Aorta (tissue), 5 donors: ENCODE results near the gene ATOSB. TPM values are rescaled to one million over a fixed set of nuclear protein-coding genes. Genes with fewer than 3 reads are reported as not detected.

Source experiments
- ATAC-seq: fragments of 200-7000 bp; cut with Tn5 transposase; one replicate; pipeline ENCODE4 v1.9.1; 2022; ENCODE audit warnings: moderate library complexity; ENCODE audit not compliant: low FRiP score
- DNase-seq, 2 donors: peaks; one replicate each; pipeline ENCODE4 v3.0.0-alpha.2; 2020
- H3K27ac ChIP-seq, 2 donors: one replicate each; pipeline ENCODE4 v1.5.1; 2013; ENCODE audit warnings: low read length in 2 of 2, mild to moderate bottlenecking in 2 of 2, moderate library complexity in 2 of 2, control low read depth in 1 of 2, inconsistent platforms in 1 of 2, low read depth in 1 of 2
- H3K27me3 ChIP-seq, 2 donors: one replicate each; pipeline ENCODE4 v1.6.1; 2013; ENCODE audit warnings: control low read depth in 1 of 2, low read length in 1 of 2, mild to moderate bottlenecking in 1 of 2, moderate library complexity in 1 of 2; ENCODE audit not compliant: insufficient read depth in 2 of 2, control insufficient read depth in 1 of 2
- H3K36me3 ChIP-seq, 2 donors: one replicate each; pipeline ENCODE4 v1.6.1; 2013; ENCODE audit warnings: control low read depth in 1 of 2, low read length in 1 of 2, mild to moderate bottlenecking in 1 of 2; ENCODE audit not compliant: insufficient read depth in 2 of 2, control insufficient read depth in 1 of 2
- H3K4me1 ChIP-seq, 2 donors: one replicate each; pipeline ENCODE4 v1.6.1; 2013; ENCODE audit warnings: low read length in 2 of 2, control low read depth in 1 of 2, mild to moderate bottlenecking in 1 of 2, moderate library complexity in 1 of 2; ENCODE audit not compliant: insufficient read depth in 2 of 2, control insufficient read depth in 1 of 2
- H3K4me3 ChIP-seq, 2 donors: one replicate each; pipeline ENCODE4 v1.5.1; 2013; ENCODE audit warnings: low read length in 2 of 2, control low read depth in 1 of 2, mild to moderate bottlenecking in 1 of 2
- H3K9me3 ChIP-seq: one replicate; pipeline ENCODE4 v1.6.1; 2013; ENCODE audit warnings: mild to moderate bottlenecking, low read length; ENCODE audit not compliant: control insufficient read depth
- WGBS, 2 donors: extraction: QIAGEN DNeasy Blood & Tissue Kit; methylation state at CpG; one replicate each; pipeline ENCODE4 v1.1.7; 2013; 5-methylcytosine and 5-hydroxymethylcytosine counted together
- intact Hi-C, 2 donors: fragments of 100-400 bp; cut with DNase I; formaldehyde crosslinking; loops; one replicate each; pipeline versions ENCODE4 v1.14.2 to v1.15.0; 2022
- polyA plus RNA-seq, 2 donors: library from polyadenylated mRNA; stranded (reverse); fragments of 200-250 nt; gene quantifications; one replicate each; pipeline ENCODE4 v1.2.3, GENCODE V29; 2013
- total RNA-seq, 2 donors: library from RNA; stranded (reverse); fragmentation: NEBNext Ultra II Directional; extraction: Animal tissue kit (Norgen Biotek cat#: 25700); gene quantifications; one replicate each; pipeline ENCODE4 v1.2.1, GENCODE V29; 2021
- donor health status: healthy with polysubstance abuse.
- donor health status: Bipolar disorder and iron deficiency.
- donor health status: DM: no; HTN: no; CAD: no.
- donor health status: DM: no; HTN: no; CAD: no.
- donor health status: DM: yes; HTN: yes; CAD: no.

ATOSB gene
- total and polyA plus RNA-seq, 4 donors: 11.8 to 34.0 (median 27.5) TPM

DNA sequence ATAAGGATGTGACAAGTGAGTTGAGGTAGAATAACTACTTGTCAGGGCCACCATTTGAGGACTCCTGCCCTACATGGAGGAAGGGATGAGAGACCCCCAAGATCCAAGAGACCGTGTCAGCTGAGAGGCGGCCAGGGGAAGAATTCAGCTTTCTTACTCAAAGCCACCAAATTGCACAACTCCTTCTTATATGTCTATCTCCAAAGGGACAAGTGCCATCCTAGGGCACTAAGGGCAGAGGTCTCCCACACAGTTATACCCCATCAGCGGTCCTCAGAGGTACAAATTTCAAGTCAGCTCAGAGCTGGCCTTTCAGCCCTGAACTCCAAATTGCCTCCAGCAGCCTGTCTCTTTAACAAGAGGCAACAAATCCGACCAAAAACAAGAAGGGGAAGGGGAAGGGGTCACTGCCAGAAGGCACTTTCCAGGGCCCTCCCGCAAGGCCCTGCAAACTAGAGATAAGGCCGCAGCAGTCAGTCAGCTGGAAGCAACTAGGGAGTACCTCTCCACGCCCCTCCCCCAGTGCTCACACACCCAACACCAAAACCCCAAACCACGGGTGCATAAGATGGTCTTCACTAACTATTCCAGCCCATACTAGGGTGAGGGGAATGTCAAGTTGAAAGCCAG is 6.6 kb downstream of the ATOSB start:
- Histone ChIP-seq H3K4me3 (no peak overlapping the region), H3K27me3 (no peaks in the 10 kb centered on the region), H3K4me1 (no peaks in the 10 kb centered on the region), H3K9me3 (no peaks in the 10 kb centered on the region), H3K27ac (peak overlapping the region in 1 of 2 donors; percentile 27), H3K36me3 (peaks cover 0 to 7% of the 10 kb centered on the region in 2 donors)
- WGBS, 2 donors: 53 to 54% methylated on average over 8 of the region's 8 CpGs
- DNase-seq: no peak
- intact Hi-C loops: no loop called here
- no peak for ATAC-seq

DNA sequence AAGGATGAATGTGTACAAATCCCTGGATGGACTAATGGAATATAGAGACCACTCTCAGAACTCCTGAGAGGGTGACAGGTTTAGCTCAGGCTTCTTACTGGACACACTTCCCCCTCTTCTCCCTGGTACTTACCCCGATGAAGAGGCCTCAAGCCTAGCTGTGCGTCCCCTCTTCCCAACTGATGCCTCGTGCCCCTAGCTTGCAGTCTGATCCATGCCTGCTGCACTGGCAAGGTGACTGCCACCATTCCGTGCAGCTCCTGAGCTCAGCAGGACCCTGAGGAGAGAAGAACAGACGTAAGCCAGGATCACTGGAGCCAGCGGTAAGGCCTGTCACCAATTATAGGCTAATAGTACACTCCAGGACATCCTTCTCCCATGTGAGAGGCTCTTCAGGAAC is 7.2 kb downstream of the ATOSB start:
- DNase-seq (no peak), ATAC-seq (no peak)
- Histone ChIP-seq H3K4me1 (no peaks in the 10 kb centered on the region), H3K27ac (no peak overlapping the region), H3K9me3 (no peaks in the 10 kb centered on the region), H3K27me3 (no peaks in the 10 kb centered on the region), H3K36me3 (peaks cover 0 to 7% of the 10 kb centered on the region in 2 donors), H3K4me3 (no peak overlapping the region)
- intact Hi-C loops: no loop called here
- WGBS, 2 donors: 87% methylated on average over 6 of the region's 6 CpGs

DNA sequence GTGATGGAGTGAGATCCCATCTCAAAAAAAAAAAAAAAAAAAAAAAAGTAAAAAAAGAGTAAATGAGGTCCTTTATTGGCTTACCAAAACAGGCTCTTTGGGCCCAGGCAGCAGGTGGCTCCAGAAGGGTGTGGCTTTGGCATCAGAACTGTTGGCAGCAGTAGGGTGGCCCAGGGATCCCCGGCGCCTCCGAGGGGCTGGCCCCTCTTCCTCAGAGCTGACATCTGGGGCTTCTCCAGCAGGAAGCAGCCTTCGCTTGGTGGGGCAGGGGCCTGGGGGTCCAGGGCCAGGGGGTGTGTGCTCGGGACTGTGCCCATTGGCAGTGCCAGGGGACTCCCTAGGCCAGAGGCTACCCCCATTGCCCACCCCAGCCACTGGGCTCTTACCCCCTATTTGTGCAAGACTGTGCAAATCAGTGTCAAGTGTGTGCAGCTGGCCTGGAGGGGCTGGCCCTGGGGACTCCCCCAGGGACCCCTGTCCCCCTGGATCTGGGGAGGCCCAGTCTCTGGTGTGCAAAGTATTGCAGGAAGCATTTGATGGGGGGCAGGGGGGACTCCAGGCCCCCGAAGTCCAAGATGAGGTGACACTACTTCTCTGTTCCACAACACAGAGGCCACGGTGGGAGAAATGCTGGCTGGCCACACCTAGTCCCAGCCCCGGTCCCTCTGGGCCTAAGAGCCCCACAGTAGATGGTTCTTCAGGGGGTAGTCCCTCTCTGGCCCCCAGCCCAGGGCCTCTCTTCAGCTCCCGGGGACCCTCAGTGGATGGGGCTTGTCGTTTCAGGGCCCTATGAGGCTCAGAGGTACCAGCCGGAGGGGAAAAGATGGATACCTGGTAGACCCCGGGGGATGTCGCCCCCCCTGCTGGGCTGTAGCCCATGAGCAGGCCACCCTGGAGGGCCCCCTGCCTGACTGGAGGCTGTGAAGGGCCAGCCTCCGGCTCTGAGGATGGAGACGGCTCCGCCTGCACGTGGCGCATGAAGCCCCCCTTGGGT is 8.1 kb downstream of the ATOSB start:
- H3K36me3 ChIP-seq: peaks cover 0 to 7% of the 10 kb centered on the region in 2 donors
- intact Hi-C loops: no loop called here
- ATAC-seq (no peak), DNase-seq (no peak)
- no peaks in the 10 kb centered on the region for H3K27me3 ChIP-seq
- no peak overlapping the region for H3K27ac ChIP-seq
- H3K4me3 ChIP-seq: no peak overlapping the region
- H3K9me3 ChIP-seq: no peaks in the 10 kb centered on the region
- no peaks in the 10 kb centered on the region for H3K4me1 ChIP-seq
- WGBS, 2 donors: 69 to 78% methylated on average over 18 of the region's 18 CpGs

DNA sequence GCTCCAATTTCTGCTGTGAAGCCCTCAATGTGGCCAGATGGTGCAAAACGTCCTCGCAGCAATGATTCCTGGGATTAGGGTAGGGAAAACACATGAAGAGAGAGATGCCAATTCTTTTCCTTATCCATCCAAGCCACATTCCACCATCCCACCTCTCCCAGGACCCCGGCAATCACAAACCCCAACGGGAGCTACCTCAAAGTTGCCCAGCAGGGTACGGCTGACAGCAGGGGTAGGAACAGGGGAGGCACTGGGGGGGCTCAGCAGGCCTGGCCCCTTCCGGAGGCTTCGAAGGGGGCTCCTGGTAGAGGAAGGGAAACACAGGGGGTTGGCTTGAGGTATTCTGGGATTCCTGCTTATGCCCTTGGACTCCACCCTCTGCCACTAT is 9.3 kb downstream of the ATOSB start:
- H3K9me3 ChIP-seq: no peaks in the 10 kb centered on the region
- no peak for DNase-seq
- intact Hi-C loops: no loop called here
- H3K27me3 ChIP-seq: no peaks in the 10 kb centered on the region
- H3K27ac ChIP-seq: no peak overlapping the region
- H3K4me1 ChIP-seq: no peaks in the 10 kb centered on the region
- no peak for ATAC-seq
- no peak overlapping the region for H3K4me3 ChIP-seq
- peaks cover 0 to 7% of the 10 kb centered on the region in 2 donors for H3K36me3 ChIP-seq
- WGBS, 2 donors: 83 to 85% methylated on average over 7 of the region's 7 CpGs

DNA sequence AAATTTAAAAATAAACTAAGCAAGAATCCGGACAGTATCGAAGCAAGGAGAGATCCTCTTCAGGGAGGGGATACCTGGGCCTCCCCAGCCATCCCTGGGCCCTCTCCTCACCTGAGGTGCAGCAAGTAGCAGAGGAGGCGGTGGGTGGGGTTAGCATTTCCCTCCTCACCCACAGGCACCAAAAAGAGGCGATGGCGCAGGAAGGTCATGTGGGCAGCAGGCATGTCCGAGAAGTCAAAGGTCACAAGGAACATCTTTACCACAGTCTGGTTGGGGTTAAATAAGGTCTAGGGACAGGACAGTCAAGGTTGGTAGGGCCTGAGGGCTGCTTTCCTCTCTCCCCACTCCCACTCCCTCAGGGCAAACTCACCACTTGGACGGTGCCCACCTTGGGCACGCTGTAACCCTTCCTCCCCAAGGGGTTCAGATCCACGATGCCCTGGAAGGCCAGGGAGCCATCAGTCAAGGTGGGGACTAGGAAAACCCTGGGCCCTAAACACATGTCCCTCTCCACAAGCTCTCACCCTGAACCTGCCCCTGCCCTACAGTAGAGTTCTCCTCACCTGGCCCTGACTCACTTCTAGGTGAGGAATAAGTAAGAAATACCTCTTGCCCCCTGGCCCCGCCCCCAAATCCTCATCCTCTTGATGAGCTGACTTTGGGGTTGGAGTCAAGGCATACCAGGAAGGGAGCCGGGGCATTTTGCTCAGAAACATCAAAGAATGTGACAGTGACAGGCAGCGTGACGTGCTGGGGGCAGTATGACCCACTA is 9.9 kb downstream of the ATOSB start:
- no peak overlapping the region for H3K27ac ChIP-seq
- peaks cover 0 to 7% of the 10 kb centered on the region in 2 donors for H3K36me3 ChIP-seq
- H3K4me3 ChIP-seq: no peak overlapping the region
- intact Hi-C loops: no loop called here
- no peaks in the 10 kb centered on the region for H3K27me3 ChIP-seq
- ATAC-seq: no peak
- H3K4me1 ChIP-seq: no peaks in the 10 kb centered on the region
- no peak for DNase-seq
- H3K9me3 ChIP-seq: no peaks in the 10 kb centered on the region
- whole genome bisulfite sequencing, 2 donors: 83 to 85% methylated on average over 13 of the region's 13 CpGs

DNA sequence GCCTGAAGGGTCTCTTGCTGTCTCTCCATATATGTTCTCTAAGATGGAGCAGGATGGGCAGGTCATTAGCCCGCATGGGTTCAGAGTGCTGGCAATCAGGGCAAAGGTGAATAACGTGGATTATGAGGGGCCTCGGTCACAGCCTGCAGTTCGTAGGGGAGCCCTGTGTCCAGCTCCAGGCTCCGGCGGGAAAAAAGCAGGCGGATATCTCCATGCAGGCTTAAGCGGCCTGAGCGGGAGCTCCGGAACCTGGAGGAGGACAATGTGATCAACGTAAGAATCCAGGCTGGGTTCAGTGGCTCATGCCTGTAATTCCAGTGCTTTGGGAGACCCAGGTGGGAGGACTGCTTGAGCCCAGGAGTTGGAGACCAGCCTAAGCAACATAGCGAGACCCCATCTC is 10.5 kb downstream of the ATOSB start:
- H3K4me1 ChIP-seq: no peaks in the 10 kb centered on the region
- 86 to 89% methylated on average over 12 of the region's 12 CpGs for WGBS, 2 donors
- intact Hi-C loops: no loop called here
- no peak overlapping the region for H3K4me3 ChIP-seq
- ATAC-seq: no peak
- H3K27me3 ChIP-seq: no peaks in the 10 kb centered on the region
- no peak for DNase-seq
- H3K9me3 ChIP-seq: no peaks in the 10 kb centered on the region
- H3K36me3 ChIP-seq: peaks cover 0 to 9% of the 10 kb centered on the region in 2 donors
- no peak overlapping the region for H3K27ac ChIP-seq

DNA sequence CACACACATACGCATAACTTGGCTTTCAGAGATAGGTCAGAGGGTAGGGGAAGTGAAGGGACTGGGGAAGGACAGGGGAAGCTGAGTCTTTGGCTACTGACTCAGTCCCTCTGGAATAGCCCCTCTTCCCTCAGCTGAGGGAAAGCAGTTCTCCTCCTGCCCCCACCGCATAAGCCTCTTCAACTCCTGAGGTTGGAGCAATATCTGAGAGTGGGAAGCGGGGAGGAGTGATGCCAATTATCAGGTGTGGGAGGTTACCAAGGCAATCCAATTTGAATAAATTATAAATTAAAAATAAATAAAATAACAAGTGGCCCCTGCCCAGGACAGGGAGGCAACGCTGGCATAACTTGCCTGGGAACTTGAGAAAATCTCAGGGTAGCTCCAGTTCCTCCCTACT is 11.1 kb downstream of the ATOSB start:
- no peak overlapping the region for H3K27ac ChIP-seq
- H3K36me3 ChIP-seq: peaks cover 0 to 9% of the 10 kb centered on the region in 2 donors
- H3K4me3 ChIP-seq: no peak overlapping the region
- ATAC-seq: no peak
- H3K4me1 ChIP-seq: no peaks in the 10 kb centered on the region
- 86 to 87% methylated on average over 4 of the region's 4 CpGs for WGBS, 2 donors
- no peaks in the 10 kb centered on the region for H3K27me3 ChIP-seq
- DNase-seq: no peak
- H3K9me3 ChIP-seq: no peaks in the 10 kb centered on the region
- intact Hi-C loops: no loop called here

DNA sequence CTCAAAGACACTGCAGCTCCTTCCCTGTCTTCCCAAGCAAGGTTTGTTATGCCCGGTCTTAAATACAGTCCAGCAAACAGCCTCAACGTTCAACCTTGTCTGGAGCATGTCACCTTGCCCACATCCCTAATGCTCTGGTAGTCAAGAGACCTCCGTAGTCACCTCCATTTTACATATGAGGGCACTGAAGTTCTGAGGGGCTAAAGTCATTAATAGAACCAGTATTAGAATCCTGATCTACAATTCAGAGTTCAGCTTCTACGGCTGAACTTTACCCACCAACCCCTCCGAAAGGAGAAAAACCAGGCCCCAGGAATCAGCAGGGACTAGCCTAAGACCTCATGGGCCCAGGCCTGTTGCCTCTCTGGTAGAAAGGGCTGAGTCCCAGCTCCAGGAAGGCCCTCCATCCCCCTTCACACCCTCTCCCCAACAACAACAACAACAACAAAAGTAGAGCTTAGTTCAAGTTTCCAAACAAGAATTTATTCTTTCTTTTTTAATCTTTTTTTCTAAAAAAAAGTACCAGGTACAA is 11.9 kb downstream of the ATOSB start:
- H3K27me3 ChIP-seq: no peaks in the 10 kb centered on the region
- H3K4me3 ChIP-seq: no peak overlapping the region
- 23% methylated on average over 5 of the region's 5 CpGs for WGBS, 2 donors
- no peak for ATAC-seq
- H3K9me3 ChIP-seq: no peaks in the 10 kb centered on the region
- peak overlapping the region in 1 of 2 donors; percentile 53 for H3K27ac ChIP-seq
- H3K4me1 ChIP-seq: no peaks in the 10 kb centered on the region
- intact Hi-C loops: no loop called here
- DNase-seq: peak in 1 of 2 donors; percentile 40
- H3K36me3 ChIP-seq: peaks cover 0 to 9% of the 10 kb centered on the region in 2 donors
